Activated CD8-positive, alpha-beta memory T cell treated with anti-CD3 and anti-CD28 coated beads, Interleukin-2, amount 50 U/mL, for 4 hours (primary cell): ENCODE data around the gene CHRM1.

Experiments used
- DNase-seq: peaks from one replicate; pipeline ENCODE4 v3.0.0-alpha.2; 2020

Gene CHRM1

GRCh38 chr11:62925745-62926679, 4.8 kb upstream of the CHRM1 start:
- DNase-seq = no peak

GRCh38 chr11:62925308-62925707, 4.1 kb upstream of the CHRM1 start:
- no peak for DNase-seq

GRCh38 chr11:62923601-62924411, 2.6 kb upstream of the CHRM1 start:
- DNase-seq = no peak

- peak; percentile 33 for DNase-seq
These were observed 1.7 kb upstream of the CHRM1 start for GRCh38 chr11:62922653-62923431.

- DNase-seq = no peak
These were observed 1.0 kb upstream of the CHRM1 start for GRCh38 chr11:62922189-62922589.

GRCh38 chr11:62921573-62922188, 518 bp upstream of the CHRM1 start:
- no peak for DNase-seq

GRCh38 chr11:62919898-62920640, 1.1 kb downstream of the CHRM1 start:
- no peak for DNase-seq

- no peak for DNase-seq
These were observed 1.7 kb downstream of the CHRM1 start for GRCh38 chr11:62919476-62919875.

- no peak for DNase-seq
These were observed 2.6 kb downstream of the CHRM1 start for GRCh38 chr11:62918531-62918930.

- DNase-seq = no peak
These were observed 3.2 kb downstream of the CHRM1 start for GRCh38 chr11:62917906-62918502.

- no peak for DNase-seq
These were observed 6.7 kb downstream of the CHRM1 start for GRCh38 chr11:62914416-62914815.

- DNase-seq = no peak
These were observed 8.9 kb downstream of the CHRM1 start for GRCh38 chr11:62912268-62912667.

- DNase-seq = no peak
These were observed 9.7 kb downstream of the CHRM1 start for GRCh38 chr11:62911137-62912130.

- no peak for DNase-seq
These were observed 10.9 kb downstream of the CHRM1 start for GRCh38 chr11:62910141-62910882.

- peak; percentile 32 for DNase-seq
These were observed 11.9 kb downstream of the CHRM1 start for GRCh38 chr11:62909107-62909894.

GRCh38 chr11:62908468-62909072, 12.6 kb downstream of the CHRM1 start:
- DNase-seq = no peak

- peak; percentile 80 for DNase-seq
These were observed 15.1 kb downstream of the CHRM1 start for GRCh38 chr11:62905927-62906531.

GRCh38 chr11:62905296-62905695, 15.9 kb downstream of the CHRM1 start:
- no peak for DNase-seq
